VCaP (cell line): ENCODE results near the gene OR5D16.
"Not testable (repeated sequence)": the region's sequence is repeated elsewhere in the genome, so short reads cannot be mapped to it uniquely, and the experiment has no call there.

Source experiments
- H3K27ac ChIP-seq: fragments of 450-650 bp; 2 replicates; pipeline ENCODE4 v1.5.1; 2017
- CTCF ChIP-seq: fragments of 450-650 bp; conservative IDR thresholded peaks from 2 replicates; pipeline ENCODE4 v1.5.1; 2017; ENCODE audit warnings: mild to moderate bottlenecking, moderate library complexity

The OR5D16 gene

GRCh38 chr11:55826919-55827318, 11.6 kb upstream of the OR5D16 start, which contains the start of gene OR5L2:
Gene OR5L2 (plus strand): TSS chr11:55827219. CDS start chr11:55827219, 0 bp downstream.
- TF ChIP-seq CTCF: no peak
- no peak within 1 kb of the TSS for H3K27ac ChIP-seq

- TF ChIP-seq CTCF: no peak
- H3K27ac ChIP-seq: no peak overlapping the region
These were observed 8.9 kb downstream of the OR5D16 start for GRCh38 chr11:55847453-55847852.

GRCh38 chr11:55849037-55849436, 10.5 kb downstream of the OR5D16 start:
- TF ChIP-seq CTCF: no peak

GRCh38 chr11:55852141-55852540, 13.6 kb downstream of the OR5D16 start:
- no peak overlapping the region for H3K27ac ChIP-seq
- TF ChIP-seq CTCF: no peak

More at GRCh38 chr11:55849037-55849436, 10.5 kb downstream of the OR5D16 start:
- H3K27ac ChIP-seq: no peak overlapping the region

- no peak for TF ChIP-seq CTCF
- no peak overlapping the region for H3K27ac ChIP-seq
These were observed 16.2 kb downstream of the OR5D16 start for GRCh38 chr11:55854704-55855103.

GRCh38 chr11:55867354-55867753, 28.8 kb downstream of the OR5D16 start:
- not testable (repeated sequence) for H3K27ac ChIP-seq

GRCh38 chr11:55872731-55873130, 34.2 kb downstream of the OR5D16 start:
- H3K27ac ChIP-seq: not testable (repeated sequence)

- H3K27ac ChIP-seq: not testable (repeated sequence)
These were observed 34.6 kb downstream of the OR5D16 start for GRCh38 chr11:55873146-55873545.

- not testable (repeated sequence) for H3K27ac ChIP-seq
These were observed 44.4 kb downstream of the OR5D16 start, which contains the start of gene TRIM51 for GRCh38 chr11:55882997-55883396. Gene TRIM51 (plus strand): TSS chr11:55883297. CDS start chr11:55885429, 2,132 bp downstream.

GRCh38 chr11:55884995-55885394, 46.4 kb downstream of the OR5D16 start:
- H3K27ac ChIP-seq: not testable (repeated sequence)

- not testable (repeated sequence) for H3K27ac ChIP-seq
These were observed 46.9 kb downstream of the OR5D16 start for GRCh38 chr11:55885481-55885880.
